HG03108 (cell line): Measurements from ENCODE around the gene AS3MT.
"Not testable (repeated sequence)": the region's sequence is repeated elsewhere in the genome, so short reads cannot be mapped to it uniquely, and the experiment has no call there.

Experiments
- ATAC-seq: cut with Tn5 transposase; IDR thresholded peaks from one replicate; pipeline ENCODE4 v1.9.1; 2021; ENCODE audit warnings: moderate library complexity; ENCODE audit not compliant: unreplicated experiment

The AS3MT gene

GRCh38 chr10:102918817-102919245, 49.6 kb downstream of the AS3MT start:
- ATAC-seq: no peak

- no peak for ATAC-seq
Observed at GRCh38 chr10:102919246-102919959, 50.1 kb downstream of the AS3MT start.

- ATAC-seq: no peak
Observed at GRCh38 chr10:102919992-102920739, 50.9 kb downstream of the AS3MT start.

GRCh38 chr10:102923601-102924000, 54.3 kb downstream of the AS3MT start:
- no peak for ATAC-seq

GRCh38 chr10:102926842-102927241, 57.6 kb downstream of the AS3MT start:
- ATAC-seq: no peak

- no peak for ATAC-seq
Observed at GRCh38 chr10:102927311-102928010, 58.2 kb downstream of the AS3MT start.

GRCh38 chr10:102928442-102928841, 59.2 kb downstream of the AS3MT start:
- ATAC-seq: not testable (repeated sequence)

- no peak for ATAC-seq
Observed at GRCh38 chr10:102930720-102931119, 61.5 kb downstream of the AS3MT start.

- ATAC-seq: no peak
Observed at GRCh38 chr10:102931643-102932042, 62.4 kb downstream of the AS3MT start.

GRCh38 chr10:102935505-102935904, 66.2 kb downstream of the AS3MT start:
- no peak for ATAC-seq

GRCh38 chr10:102935939-102936605, 66.8 kb downstream of the AS3MT start:
- no peak for ATAC-seq

- ATAC-seq: no peak
Observed at GRCh38 chr10:102941401-102941800, 72.1 kb downstream of the AS3MT start.

GRCh38 chr10:102945449-102945848, 76.2 kb downstream of the AS3MT start:
- ATAC-seq: no peak

- ATAC-seq: no peak
Observed at GRCh38 chr10:102945962-102946361, 76.7 kb downstream of the AS3MT start.

- no peak for ATAC-seq
Observed at GRCh38 chr10:102946992-102947391, 77.7 kb downstream of the AS3MT start.

GRCh38 chr10:102948176-102948575, 78.9 kb downstream of the AS3MT start:
- no peak for ATAC-seq

GRCh38 chr10:102948786-102949185, 79.5 kb downstream of the AS3MT start:
- ATAC-seq: no peak

- no peak for ATAC-seq
Observed at GRCh38 chr10:102949916-102950315, 80.6 kb downstream of the AS3MT start.

GRCh38 chr10:102951316-102951715, 82.0 kb downstream of the AS3MT start:
- no peak for ATAC-seq
